Stromal cell of bone marrow (primary cell): ENCODE measurements around the gene MRPS6.

ENCODE experiments used
- DNase-seq: peaks from one replicate; pipeline ENCODE4 v3.0.0-alpha.2; 2012; ENCODE audit warnings: low read depth

MRPS6 gene

DNA sequence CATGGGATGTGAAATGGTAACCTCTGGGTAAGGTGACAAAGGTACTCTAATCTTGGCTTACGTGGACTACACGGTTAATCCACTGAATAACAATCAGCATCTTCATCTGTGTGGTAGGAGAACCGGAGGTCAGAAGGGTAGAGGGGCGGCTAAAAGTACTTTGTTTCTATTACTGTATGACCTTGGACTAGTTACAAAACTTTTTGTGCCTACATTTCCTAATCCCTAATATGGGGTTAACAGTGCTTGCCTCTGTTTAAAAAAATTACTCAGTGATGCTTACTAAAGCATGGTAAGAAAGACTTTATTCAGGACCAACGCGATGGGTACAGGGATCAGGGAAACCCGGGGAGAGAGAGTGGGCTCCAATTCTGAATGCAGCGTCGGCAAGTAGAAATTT lies 1.7 kb upstream of the MRPS6 start:
- DNase-seq: no peak

DNA sequence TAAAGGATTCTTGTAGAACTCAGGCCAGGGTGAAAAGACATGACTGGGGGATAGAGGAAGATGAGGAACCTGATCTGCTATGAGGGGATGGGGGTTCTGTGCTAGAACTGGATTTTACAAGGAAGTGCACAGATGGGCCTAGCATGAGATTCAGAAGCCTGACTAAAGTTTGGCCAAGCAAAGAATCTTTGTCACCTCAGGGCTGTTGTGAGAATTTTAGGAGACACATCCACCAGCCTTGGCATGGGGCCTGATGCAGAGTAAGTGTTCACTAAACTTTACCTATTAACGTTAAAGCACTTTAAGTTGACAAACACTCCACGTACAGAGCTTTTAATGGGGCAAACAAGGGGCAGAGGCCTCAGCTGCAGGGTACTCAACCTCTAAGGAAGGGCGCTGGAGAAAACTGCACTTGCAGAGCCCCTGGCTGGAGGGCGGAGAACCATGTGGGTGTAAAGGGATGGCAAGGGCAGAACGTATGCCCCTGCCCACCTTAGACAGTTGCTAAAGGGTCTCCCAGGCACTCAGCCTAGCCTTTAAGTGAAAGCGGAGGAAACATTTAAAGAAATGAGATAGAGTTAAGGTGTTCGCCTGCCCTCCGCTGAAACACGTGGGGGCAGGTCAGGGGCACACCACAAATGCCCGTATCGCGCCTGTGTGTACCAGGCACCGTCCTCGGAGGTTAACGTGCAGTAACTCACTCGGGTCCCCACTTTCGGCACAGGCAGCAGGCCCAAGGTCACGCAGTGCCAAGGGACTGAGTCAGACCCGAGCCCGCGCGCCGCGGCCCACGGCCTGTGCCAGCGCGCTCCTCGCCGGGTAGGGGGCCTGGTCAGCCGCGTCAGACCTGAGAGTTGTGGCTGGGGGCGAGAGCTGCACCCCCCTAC lies 990 bp upstream of the MRPS6 start:
- DNase-seq: no peak

DNA sequence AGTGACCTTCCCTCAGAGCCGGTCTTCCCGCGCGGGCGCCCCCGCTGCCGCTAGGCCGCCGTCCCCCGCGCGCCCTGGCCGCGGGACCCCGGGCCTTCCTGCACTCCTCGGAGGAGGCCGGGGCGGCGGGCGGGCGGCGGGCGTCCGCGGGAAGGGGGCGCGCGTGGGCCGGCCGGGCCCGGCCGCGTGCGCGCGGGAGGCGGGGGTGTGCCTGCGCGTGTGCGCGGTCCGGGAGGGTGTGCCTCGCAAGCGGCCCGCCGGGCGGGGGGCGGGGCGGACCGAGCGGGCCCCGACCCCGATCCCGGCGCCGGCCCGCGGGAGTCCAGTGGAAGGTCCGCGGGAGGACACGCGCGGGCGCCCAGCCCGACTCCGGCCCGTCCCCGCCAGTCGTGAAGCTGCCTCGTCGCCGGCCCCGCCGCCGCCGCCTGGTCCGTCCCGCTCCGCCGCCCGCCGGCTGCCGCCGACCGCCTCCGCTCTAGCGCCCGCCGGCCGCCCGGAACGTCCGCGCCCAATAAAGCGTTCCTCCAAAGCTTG lies 438 bp downstream of the MRPS6 start:
- no peak for DNase-seq

DNA sequence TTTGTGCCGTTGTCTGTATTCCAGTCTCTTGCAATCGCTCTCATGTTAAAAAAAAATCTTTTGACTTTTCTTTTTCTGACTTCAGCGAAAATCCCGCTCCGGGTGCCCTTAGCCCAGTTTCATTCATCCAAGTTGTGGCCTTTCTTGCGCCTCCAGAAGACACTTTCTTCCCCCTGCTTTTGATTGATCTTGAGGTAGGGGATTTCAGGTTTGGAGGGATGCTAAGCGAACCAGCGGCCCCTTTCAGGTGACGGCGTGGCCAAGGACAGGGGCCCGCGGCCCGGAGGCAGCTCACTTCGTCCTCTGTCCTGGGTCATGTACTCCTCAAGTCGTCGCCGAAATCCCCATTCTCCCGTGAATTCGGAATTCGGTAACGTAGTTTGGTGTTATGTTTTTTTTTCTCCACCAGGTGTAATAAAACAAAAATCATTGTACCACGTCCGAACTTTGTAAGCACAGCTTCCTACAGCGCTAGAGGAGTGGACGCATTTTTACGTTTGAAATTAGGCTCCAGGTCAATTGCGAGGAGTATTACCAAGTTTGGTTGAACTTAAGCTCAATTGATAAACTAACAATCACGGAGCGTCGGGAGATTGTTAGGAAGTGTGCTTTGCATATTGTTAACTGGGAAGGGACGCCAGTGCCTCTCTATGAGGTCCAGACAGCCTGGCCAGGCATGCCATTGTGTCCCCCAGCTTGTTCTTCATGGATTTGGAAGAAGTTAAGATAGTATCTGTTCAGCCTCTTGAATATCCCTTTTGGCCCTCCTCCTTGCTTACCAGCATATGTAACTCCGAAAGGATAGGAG lies 1.1 kb downstream of the MRPS6 start:
- no peak for DNase-seq

DNA sequence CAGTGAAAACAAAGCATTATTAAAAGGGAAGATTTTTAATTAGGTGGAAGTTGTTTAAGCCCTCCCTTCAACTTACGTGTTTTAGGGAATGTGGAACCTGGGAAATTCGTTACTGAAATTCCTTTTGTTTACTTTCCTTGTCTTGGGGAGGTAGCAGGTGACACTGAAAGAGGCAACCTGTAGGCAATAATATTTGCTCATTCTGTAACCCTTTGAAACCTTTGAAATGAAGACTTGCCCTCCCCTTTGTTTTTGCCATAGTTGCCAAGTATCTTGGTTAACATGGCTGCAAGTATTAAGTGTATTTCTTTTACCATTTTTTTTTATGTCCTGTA lies 1.7 kb downstream of the MRPS6 start:
- DNase-seq: no peak

DNA sequence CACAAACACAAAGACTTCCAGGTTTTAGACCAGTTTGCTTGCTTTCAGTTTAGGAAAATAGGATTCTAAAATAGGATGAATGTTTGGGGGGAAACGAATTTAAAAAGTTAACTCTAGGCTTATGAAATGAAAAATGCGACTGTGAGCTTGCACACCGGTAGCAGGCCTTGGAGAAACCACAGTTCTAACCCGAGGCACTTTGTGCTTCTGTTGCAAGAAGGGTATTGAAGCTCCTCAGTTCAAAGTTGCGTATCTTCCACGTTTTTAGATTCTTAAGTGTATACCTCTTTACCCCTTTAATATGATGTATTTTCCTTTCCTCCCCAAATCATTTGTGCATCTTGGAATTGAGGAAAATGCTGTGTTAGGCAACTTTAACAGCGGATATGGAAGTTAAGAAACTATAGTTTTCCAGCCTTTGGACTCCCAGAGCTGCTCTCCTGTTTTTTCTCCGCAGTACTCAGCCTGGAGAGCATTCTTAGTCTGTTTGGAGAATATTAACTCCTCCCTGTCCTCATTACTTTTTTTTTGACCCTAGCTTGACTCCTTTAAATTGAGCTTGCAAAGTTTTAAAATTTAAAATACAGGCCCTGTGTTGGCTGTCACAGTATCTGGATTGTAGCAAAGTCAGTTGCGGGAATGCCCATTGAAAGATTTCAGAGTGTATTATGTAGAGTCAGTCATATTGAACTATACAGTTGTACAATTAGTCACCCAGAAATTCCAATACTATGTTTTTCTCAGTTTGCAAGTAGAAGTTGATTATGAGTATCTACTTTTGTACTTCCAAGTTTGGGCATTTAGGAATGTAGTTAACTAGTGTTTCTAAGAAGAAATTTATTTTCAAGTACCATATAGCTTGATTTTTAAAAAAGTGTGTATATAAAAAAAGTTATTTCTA lies 2.6 kb downstream of the MRPS6 start:
- no peak for DNase-seq

DNA sequence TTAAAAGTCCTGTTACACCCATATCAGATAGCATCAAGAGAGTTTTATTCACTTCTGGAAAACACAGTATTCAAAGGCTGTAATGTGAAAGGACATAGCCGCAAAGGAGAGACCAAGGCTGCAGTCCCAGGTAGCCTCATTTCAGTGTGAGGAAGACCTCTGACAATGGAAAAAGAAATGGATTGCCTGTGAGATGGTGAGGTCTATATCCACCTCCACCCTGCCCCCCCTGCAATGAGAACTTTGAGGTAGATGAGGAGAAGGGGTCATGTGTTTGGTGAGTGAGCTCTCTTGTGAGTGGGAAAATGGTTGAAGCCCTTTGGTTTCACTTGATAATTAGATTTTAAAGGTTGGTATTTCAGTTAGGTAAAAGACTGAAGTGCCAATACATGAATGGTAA lies 3.5 kb downstream of the MRPS6 start:
- no peak for DNase-seq

DNA sequence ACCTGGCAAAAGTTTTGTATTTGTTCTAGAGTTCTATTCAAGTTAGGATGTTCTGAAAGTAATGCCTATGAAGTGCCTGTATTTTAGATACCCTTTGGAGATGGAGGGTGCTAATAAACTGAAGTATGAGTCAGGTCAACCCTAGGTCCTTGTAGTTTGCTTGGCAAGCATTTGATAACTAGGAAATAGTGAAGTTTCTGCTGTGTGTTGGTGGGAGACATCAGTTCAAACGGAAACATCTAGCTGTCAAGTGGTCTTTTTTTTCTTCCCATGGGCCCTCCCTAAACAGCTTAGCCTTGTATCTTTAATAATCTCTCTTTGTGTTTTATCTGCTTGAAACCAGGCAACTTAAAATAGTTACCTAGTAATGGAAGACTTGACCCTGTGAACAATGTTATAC lies 4.5 kb downstream of the MRPS6 start:
- DNase-seq: no peak

DNA sequence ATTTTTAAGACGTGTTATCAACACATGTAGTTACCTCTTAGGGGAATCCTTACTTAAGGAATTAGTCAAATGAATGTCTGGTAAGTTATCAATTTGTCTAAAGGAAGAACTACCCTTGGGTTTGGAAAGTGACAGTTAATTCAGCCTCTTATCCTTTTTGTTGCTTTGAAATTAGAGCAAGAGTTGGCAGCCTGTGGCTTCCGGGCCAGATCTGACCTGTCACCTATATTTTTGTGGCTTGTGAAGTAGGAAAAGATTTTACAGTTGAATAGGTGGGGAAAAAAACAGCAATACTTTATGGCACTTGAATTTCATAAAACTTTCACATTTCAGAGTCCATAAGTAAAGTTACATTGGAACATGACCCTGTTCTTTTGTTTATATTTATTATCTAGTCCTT lies 5.5 kb downstream of the MRPS6 start:
- DNase-seq: no peak

DNA sequence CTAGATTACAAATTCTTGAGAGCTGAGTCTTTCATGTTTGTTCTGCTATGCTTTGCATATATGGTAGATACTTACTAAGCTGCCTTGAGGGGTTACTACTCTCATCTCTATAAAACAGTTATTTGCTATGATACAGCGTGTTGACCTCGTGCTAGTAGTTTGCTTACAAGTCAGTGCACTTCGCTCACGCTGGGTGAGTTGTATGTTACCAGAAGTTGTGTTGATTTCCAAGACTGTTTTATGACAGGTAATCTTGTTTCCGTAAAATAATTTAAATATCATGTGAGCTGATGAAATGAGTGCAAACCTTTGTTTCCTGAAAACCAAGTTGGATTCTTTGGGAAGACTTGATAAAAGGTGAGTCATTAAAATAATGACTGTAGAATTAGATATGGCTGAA lies 7.3 kb downstream of the MRPS6 start:
- no peak for DNase-seq

DNA sequence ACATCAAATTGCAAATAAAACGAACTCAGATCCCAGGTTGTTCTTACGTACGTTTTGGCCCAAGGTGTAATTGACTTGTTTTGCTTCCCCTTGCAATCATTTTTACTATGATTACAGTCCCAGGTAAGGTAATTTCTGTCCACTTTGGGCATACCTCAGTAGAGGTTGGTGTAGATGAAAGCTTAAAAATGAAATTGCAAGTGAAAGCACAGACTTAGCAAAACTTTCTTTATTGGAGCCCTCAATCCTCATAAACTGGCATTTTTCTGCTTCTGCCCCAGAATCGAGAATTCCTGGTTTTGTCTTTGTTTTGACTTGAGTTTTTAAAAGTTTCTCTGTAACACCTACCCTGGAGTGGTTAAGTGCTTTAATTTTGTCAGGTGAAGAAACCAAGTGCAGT lies 9.4 kb downstream of the MRPS6 start:
- DNase-seq: no peak

DNA sequence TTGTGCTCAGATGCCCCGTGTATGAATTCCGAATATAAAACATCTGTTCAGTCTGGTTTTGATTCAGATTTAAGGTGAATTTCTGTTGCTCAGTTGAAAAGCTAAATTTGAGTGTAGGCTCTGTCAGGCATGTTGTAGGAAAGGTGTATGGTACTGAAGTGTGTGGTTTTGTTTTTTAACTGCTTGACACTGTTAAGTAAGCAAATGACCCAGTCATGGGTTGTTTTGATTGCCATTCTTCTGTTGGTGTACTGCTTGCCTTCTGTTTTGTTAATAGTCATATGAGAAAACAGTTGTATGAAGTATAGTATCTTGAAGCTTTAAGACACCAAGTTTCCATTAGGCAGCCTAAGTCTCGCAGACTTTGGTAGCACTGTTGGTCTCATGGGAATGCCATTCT lies 10.0 kb downstream of the MRPS6 start:
- no peak for DNase-seq

DNA sequence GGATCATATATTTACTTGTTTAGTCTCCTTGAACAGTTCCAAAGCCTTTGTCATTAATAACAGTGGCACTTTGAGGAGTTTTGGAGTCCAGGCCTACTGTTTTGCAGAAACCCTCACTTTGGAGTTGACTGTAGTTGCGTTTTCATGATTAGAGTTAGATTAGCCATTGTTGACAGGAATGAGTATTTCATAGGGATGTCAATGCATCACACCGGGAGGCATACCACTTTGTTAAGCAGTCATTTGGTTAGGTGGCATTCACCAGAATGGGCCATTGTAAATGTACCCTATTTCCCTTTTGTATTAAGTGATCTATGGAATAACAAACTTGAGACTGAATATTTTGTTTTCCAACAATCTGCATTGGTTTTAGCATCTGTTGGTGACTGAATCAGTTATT lies 11.8 kb downstream of the MRPS6 start:
- no peak for DNase-seq

DNA sequence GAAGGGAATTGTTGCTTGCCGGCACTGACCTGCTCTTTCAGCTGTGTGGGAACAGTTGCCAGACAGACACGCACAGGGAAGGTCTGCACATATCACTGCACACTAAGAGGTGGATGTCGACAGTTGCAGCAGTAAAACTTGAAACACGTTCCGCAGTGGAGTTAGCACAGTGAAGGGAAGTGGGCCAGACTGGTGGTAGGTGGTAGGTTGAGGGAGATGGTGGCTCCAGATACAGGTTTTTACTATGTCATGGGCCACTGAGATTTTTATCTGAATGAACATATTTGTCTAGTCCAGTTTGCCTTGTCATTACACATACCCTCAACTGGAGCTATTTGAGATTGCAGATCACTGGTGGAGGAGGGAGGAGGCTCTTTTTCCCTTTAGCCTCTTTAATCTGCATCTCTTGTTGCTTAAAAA lies 13.5 kb downstream of the MRPS6 start:
- no peak for DNase-seq

DNA sequence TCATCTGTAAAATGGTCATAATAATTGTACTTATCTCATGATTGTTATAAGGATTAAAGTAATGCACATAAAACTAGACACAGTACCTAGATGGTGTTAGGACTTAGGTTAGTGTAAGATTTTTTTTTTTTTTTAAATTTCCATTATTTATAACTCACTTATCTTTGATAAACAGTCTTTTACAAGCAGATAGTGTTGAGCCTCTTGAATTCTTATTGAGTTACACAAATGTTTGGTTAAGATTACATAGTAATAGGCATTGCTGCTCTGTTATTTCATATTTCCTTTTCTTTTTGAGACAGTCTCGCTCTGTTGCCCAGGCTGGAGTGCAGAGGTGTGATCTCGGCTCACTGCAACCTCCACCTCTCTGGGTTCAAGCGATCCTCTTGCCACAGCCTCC lies 15.4 kb downstream of the MRPS6 start:
- no peak for DNase-seq

DNA sequence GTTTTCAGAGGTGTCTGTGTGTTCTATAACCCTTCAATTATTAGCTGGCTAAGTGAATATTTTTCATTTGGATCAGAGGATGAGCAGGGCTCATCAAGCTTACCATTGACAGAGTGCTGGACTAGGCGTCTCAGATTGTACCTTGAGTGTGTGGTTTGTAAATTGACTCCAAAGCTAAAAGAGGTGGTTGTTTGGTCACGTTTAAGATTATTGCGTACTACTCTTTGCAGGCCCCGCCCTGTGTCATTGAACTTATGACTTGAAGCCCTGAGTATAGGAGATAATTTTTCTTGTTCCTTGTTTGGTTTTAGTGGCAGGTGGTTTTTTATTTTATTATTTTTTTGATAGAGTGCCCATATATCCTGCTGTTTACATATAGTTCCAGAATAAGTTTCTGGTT lies 17.7 kb downstream of the MRPS6 start:
- DNase-seq: no peak

DNA sequence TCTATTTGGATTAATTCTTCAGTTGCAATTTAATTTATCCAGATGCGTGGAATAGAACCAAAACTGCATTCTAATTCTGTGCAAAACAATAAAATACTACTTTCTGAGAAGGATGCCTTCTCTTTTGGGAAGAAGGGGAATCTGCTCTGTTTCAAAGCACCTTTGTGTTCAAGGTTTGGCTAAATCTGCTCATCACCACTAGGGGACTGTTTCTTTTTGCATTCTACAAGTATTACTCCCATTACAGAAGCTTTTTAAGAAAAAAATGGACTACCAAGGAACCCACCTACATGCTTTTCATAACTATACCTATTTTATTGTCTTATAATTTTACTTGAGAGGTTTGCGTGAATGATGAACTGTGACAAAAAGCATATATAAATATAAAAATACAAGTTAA lies 18.2 kb downstream of the MRPS6 start:
- no peak for DNase-seq

DNA sequence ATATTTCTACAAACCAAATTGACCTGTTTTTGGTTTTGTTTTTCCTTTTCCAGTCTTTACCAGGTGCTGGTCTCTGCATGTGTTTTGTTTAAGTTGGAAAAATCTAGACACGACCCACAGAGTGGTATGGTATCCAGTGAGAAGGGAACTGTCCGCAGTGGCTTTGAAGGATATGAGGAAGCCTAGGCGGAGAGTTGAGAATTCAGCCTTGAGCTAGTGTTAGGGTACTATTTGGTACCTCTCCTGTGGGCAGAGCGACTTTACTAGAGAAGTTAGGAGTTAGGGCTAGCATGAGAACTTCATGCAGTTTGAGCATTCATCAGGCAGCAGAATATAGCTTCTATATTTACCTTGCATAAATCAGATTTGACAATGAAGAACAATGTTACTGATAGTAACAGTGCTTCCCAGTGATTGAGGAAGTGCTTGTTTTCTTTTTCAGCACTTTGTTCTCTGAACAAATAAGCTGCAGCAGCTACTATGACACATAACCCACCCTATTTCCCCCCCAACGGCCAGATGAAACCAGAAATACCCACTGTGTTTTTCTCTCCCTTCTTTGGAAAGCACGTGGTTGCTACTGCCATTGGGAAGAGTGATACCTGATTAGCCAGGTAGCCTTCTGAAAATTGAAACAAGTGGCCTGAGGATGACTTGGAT lies 19.0 kb downstream of the MRPS6 start:
- DNase-seq: no peak

DNA sequence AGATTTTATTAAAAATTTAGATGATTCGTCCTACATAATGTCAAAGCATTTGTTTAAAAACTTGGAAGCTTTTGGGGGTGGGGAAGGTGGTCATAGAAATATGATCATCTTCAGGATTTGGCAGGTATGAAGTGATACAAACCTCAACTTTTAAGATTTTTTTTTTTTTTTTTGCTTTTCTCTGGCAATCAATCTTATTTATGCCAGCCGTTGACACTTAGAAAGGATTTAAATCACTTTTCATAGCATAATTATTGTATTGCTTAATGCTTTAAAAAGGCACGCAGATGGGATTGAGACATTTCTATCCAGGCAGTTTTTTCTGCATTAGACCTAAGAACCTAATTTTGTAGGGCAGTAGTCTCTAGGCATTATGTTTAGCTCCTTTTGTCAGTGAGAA lies 19.7 kb downstream of the MRPS6 start:
- no peak for DNase-seq

DNA sequence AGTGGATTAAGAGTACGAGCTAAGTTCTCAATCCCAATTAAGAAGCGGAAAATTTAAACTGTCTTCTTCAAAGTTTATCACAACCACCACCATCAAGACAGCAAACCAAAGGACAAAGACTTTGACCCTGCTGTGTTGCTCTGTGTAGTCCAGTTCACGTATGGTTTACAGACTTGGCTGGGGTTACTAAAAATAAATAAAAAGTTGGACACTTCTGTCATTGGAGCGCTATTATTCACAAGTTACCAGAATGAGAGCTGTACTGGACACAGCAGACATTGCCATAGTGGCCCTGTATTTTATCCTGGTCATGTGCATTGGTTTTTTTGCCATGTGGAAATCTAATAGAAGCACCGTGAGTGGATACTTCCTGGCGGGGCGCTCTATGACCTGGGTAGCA lies 21.6 kb downstream of the MRPS6 start:
- DNase-seq: no peak

DNA sequence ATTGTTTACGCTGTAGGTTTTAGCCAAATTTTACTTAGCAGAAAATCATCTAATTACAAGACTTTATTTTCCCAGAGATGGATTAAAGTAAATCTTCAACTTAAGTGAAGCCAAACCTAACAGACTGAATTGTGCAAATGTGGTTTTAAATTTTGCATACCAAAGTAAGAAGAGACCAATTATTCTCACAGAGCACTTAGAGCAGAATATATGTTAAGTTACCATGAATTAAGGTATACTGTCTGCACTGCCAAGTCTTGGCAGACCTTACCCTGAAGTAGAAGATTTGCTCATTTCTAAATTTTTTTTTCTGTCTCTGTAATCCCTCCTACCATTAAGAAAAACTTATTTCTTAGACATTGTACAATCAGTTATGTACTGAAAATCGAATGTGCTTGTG lies 24.1 kb downstream of the MRPS6 start:
- no peak for DNase-seq

DNA sequence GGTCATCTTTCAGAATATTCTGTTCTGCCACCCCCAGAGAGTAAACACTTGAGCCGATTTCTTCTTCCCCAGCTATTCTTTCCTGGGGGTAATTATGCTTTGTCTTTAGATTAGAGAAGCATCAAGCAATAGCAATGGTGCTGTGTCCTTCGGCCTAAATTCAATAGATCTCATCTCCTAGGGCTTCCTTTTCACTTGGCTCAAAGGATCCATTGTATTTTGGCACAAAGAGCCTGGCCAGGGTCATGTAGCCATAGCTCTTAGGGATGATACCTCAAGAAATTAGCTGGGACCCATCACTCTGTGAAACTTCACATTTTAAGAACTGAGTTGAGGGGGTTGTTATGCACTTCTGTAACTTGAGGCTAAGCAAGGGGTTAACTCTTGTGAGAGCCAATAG lies 27.0 kb downstream of the MRPS6 start:
- DNase-seq: no peak
